Keratinocyte (primary cell): ENCODE results near the gene SYT12. TPM values are rescaled to one million over a fixed set of nuclear protein-coding genes. Genes with fewer than 3 reads are reported as not detected.

Experiments
- DNase-seq: peaks from one replicate; pipeline ENCODE4 v3.0.0-alpha.2; 2011; ENCODE audit warnings: low read depth, missing footprints, low spot score
- FAIRE-seq: peaks from 2 replicates; lab custom pipeline; 2011; peaks lifted over from hg19 to GRCh38; lab: Jason Lieb, UNC
- H2AFZ ChIP-seq: 2 replicates; pipeline ENCODE4 v1.6.0; 2012; ENCODE audit warnings: low read length, control low read depth, inconsistent platforms; ENCODE audit not compliant: control insufficient read depth
- H3K27ac ChIP-seq: 2 replicates; pipeline ENCODE4 v1.5.1; 2011; ENCODE audit warnings: low read length; ENCODE audit not compliant: control insufficient read depth, insufficient read depth
- H3K27me3 ChIP-seq: 3 replicates; pipeline ENCODE4 v1.6.0; 2011; ENCODE audit warnings: low read length; ENCODE audit not compliant: control insufficient read depth, insufficient read depth; ENCODE audit errors: extremely low read depth
- H3K36me3 ChIP-seq, 2 experiments: 2 replicates in 1 of 2; 3 replicates in 1 of 2; pipeline ENCODE4 v1.5.1; 2011; ENCODE audit warnings: low read length in 2 of 2, mild to moderate bottlenecking in 1 of 2; ENCODE audit not compliant: control insufficient read depth in 2 of 2, insufficient read depth in 2 of 2; ENCODE audit errors: extremely low read depth in 1 of 2
- H3K4me1 ChIP-seq: 3 replicates; pipeline ENCODE4 v1.5.1; 2011; ENCODE audit warnings: low read length; ENCODE audit not compliant: control insufficient read depth, insufficient read depth; ENCODE audit errors: extremely low read depth
- H3K4me2 ChIP-seq: 3 replicates; pipeline ENCODE4 v1.6.0; 2011; ENCODE audit warnings: low read depth, low read length; ENCODE audit not compliant: control insufficient read depth, insufficient read depth; ENCODE audit errors: extremely low read depth
- H3K4me3 ChIP-seq, 3 experiments: fragments of 200-600 bp in 1 of 3; sonication (generic) in 1 of 3; 2 replicates in 2 of 3; 3 replicates in 1 of 3; pipeline ENCODE4 v1.5.1; 2011 to 2016; ENCODE audit warnings: low read length in 3 of 3, mild to moderate bottlenecking in 3 of 3, control low read depth in 2 of 3, inconsistent platforms in 1 of 3, low read depth in 1 of 3, mixed read lengths in 1 of 3, mixed run types in 1 of 3, moderate library complexity in 1 of 3; ENCODE audit not compliant: control insufficient read depth in 2 of 3, insufficient read depth in 2 of 3; ENCODE audit errors: extremely low read depth in 1 of 3
- H3K79me2 ChIP-seq: 2 replicates; pipeline ENCODE4 v1.6.0; 2012; ENCODE audit warnings: low read length; ENCODE audit not compliant: control insufficient read depth, insufficient read depth
- H3K9ac ChIP-seq: 3 replicates; pipeline ENCODE4 v1.6.0; 2011; ENCODE audit warnings: low read length; ENCODE audit not compliant: control insufficient read depth, insufficient read depth; ENCODE audit errors: extremely low read depth
- H3K9me1 ChIP-seq: 3 replicates; pipeline ENCODE4 v1.6.0; 2011; ENCODE audit warnings: low read length; ENCODE audit not compliant: control insufficient read depth, insufficient read depth; ENCODE audit errors: extremely low read depth
- H3K9me3 ChIP-seq: 2 replicates; pipeline ENCODE4 v1.5.1; 2012; ENCODE audit warnings: low read depth, low read length; ENCODE audit not compliant: control insufficient read depth
- H4K20me1 ChIP-seq: 3 replicates; pipeline ENCODE4 v1.6.0; 2011; ENCODE audit warnings: low read length; ENCODE audit not compliant: control insufficient read depth, insufficient read depth; ENCODE audit errors: extremely low read depth
- EZH2 ChIP-seq: IDR thresholded peaks from one replicate; pipeline ENCODE4 v1.6.1; 2012; ENCODE audit warnings: inconsistent platforms, mild to moderate bottlenecking, low read length, moderate library complexity
- dilution Hi-C: fragments of 300-500 bp; cut with MboI; formaldehyde crosslinking; loops from one replicate; pipeline ENCODE4 v1.7.0; 2020; ENCODE audit warnings: low sequenced_read_pairs; ENCODE audit not compliant: extremely low pct_ligation_motif_present
- polyA plus RNA-seq, 5 experiments: library from polyadenylated mRNA; depleted of rRNA in 3 of 5; stranded (reverse) in 3 of 5; stranded (forward) in 1 of 5; unstranded in 1 of 5; fragments of >200 nt; gene quantifications; 1 replicate in 1 of 5; 2 replicates in 3 of 5; 3 replicates in 1 of 5; pipeline versions ENCODE4 v1.2.1 to v1.2.3, GENCODE V29; 2011 to 2012; ENCODE audit warnings: missing spikeins in 2 of 5, low read depth in 1 of 5, low replicate concordance in 1 of 5
- TF ChIP-seq, protein P1 (sequence below), 3 experiments: IDR thresholded peaks in 1 of 3; conservative IDR thresholded peaks in 1 of 3; optimal IDR thresholded peaks in 1 of 3; 2 replicates in 2 of 3; 3 replicates in 1 of 3; pipeline versions ENCODE3 to v1.5.1; 2011; ENCODE audit warnings: low read length in 3 of 3, mild to moderate bottlenecking in 3 of 3, moderate library complexity in 2 of 3, control low read depth in 1 of 3, inconsistent platforms in 1 of 3; ENCODE audit not compliant: insufficient read depth in 2 of 3; ENCODE audit errors: extremely low read depth in 1 of 3

Gene SYT12
- polyA plus RNA-seq, 1 donor (not counting 4 experiments of a cell fraction or from before 2014, with no cell fraction given) = 0.05 TPM

GRCh38 chr11:67010296-67010905 lies 12.5 kb upstream of the SYT12 start:
- H3K27ac ChIP-seq = no peak overlapping the region
- no peaks in the 10 kb centered on the region for H3K36me3 ChIP-seq
- H3K4me2 ChIP-seq = no peak overlapping the region
- DNase-seq (no peak), FAIRE-seq (no peak)
- no peak overlapping the region for H3K4me3 ChIP-seq
- no peaks in the 10 kb centered on the region for H3K79me2 ChIP-seq
- H3K9me1 ChIP-seq = no peaks in the 10 kb centered on the region
- H3K9me3 ChIP-seq = no peaks in the 10 kb centered on the region
- no peaks in the 10 kb centered on the region for H4K20me1 ChIP-seq
- no peaks in the 10 kb centered on the region for H3K27me3 ChIP-seq
- TF ChIP-seq EZH2 = no peak
- TF ChIP-seq, protein P1, sequence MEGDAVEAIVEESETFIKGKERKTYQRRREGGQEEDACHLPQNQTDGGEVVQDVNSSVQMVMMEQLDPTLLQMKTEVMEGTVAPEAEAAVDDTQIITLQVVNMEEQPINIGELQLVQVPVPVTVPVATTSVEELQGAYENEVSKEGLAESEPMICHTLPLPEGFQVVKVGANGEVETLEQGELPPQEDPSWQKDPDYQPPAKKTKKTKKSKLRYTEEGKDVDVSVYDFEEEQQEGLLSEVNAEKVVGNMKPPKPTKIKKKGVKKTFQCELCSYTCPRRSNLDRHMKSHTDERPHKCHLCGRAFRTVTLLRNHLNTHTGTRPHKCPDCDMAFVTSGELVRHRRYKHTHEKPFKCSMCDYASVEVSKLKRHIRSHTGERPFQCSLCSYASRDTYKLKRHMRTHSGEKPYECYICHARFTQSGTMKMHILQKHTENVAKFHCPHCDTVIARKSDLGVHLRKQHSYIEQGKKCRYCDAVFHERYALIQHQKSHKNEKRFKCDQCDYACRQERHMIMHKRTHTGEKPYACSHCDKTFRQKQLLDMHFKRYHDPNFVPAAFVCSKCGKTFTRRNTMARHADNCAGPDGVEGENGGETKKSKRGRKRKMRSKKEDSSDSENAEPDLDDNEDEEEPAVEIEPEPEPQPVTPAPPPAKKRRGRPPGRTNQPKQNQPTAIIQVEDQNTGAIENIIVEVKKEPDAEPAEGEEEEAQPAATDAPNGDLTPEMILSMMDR (optimal IDR thresholded peaks at IDR 0.05 in 1 of 3, IDR thresholded peaks at IDR 0.05 in 1 of 3, conservative IDR thresholded peaks at IDR 0.05 in 1 of 3; ENCODE audit: extremely low read depth in 1 of 3, insufficient read depth in 2 of 3, low read length in 3 of 3) = no peak
- no peak overlapping the region for H3K9ac ChIP-seq
- no peak overlapping the region for H2AFZ ChIP-seq
- H3K4me1 ChIP-seq = no peaks in the 10 kb centered on the region
- dilution Hi-C loops = no loop called here

GRCh38 chr11:67013511-67014045 lies 9.4 kb upstream of the SYT12 start:
- no peaks in the 10 kb centered on the region for H3K9me1 ChIP-seq
- no peak for TF ChIP-seq EZH2
- TF ChIP-seq, protein P1 (optimal IDR thresholded peaks at IDR 0.05 in 1 of 3, IDR thresholded peaks at IDR 0.05 in 1 of 3, conservative IDR thresholded peaks at IDR 0.05 in 1 of 3; ENCODE audit: extremely low read depth in 1 of 3, insufficient read depth in 2 of 3, low read length in 3 of 3) = no peak
- no peak overlapping the region for H3K4me2 ChIP-seq
- H3K79me2 ChIP-seq = no peaks in the 10 kb centered on the region
- no peak overlapping the region for H2AFZ ChIP-seq
- no peaks in the 10 kb centered on the region for H3K4me1 ChIP-seq
- H3K27ac ChIP-seq = no peak overlapping the region
- no peaks in the 10 kb centered on the region for H3K27me3 ChIP-seq
- DNase-seq (no peak), FAIRE-seq (no peak)
- H4K20me1 ChIP-seq = no peaks in the 10 kb centered on the region
- H3K9ac ChIP-seq = no peak overlapping the region
- dilution Hi-C loops = no loop called here
- no peaks in the 10 kb centered on the region for H3K9me3 ChIP-seq
- no peaks in the 10 kb centered on the region for H3K36me3 ChIP-seq
- no peak overlapping the region for H3K4me3 ChIP-seq
